RWPE1 (cell line): ENCODE results near the gene MRPL43.
A peak's percentile ranks its signal among the peaks of the same experiment; 100 is the strongest.

Experiments
- CTCF ChIA-PET: fragments of 350-600 bp; sonication (Branson Sonifier 250); formaldehyde crosslinking; extraction: SDS; loops from one replicate; lab custom pipeline; 2021; lab: Yijun Ruan, JAX
- POLR2A ChIA-PET: fragments of 400-600 bp; formaldehyde crosslinking; extraction: SDS; loops from one replicate; lab custom pipeline; 2020; ENCODE audit warnings: antibody characterized with exemption; ENCODE audit not compliant: low non-redundant PET; lab: Yijun Ruan, JAX
- DNase-seq: peaks from one replicate; pipeline ENCODE4 v3.0.0; 2012; ENCODE audit warnings: low spot score
- H3K27ac ChIP-seq: fragments of 450-650 bp; 2 replicates; pipeline ENCODE4 v1.5.1; 2017
- CTCF ChIP-seq: fragments of 450-650 bp; conservative IDR thresholded peaks from 2 replicates; pipeline ENCODE4 v1.5.1; 2017; ENCODE audit warnings: low read depth, mild to moderate bottlenecking

The MRPL43 gene

GRCh38 chr10:100970914-100971811 is 16.1 kb downstream of the MRPL43 start:
- ChIA-PET POLR2A (no interaction called here), CTCF (interaction anchor here (1.2 to 1.4 kb wide), 2 partner anchors 26 to 27 kb away, joined by 5 read pairs; no protein-coding TSS in a partner anchor)
- no peak for TF ChIP-seq CTCF
- no peak for DNase-seq
- H3K27ac ChIP-seq: no peak overlapping the region; the same call in 1 of the 2 replicates

GRCh38 chr10:100970076-100970913 is 17.0 kb downstream of the MRPL43 start:
- ChIA-PET CTCF (interaction anchor here (0.6 to 1.7 kb wide), 5 partner anchors 13 to 723 kb away, joined by 3 to 6 read pairs (median 5); no protein-coding TSS in a partner anchor), POLR2A (no interaction called here)
- no peak overlapping the region for H3K27ac ChIP-seq
- no peak for TF ChIP-seq CTCF
- DNase-seq: peak; percentile 28

GRCh38 chr10:100969187-100970075 is 17.9 kb downstream of the MRPL43 start, which contains the start of gene SEMA4G:
TSS of gene SEMA4G (plus strand) at chr10:100969504. CDS start at chr10:100972913, 3,409 bp downstream.
- ChIA-PET CTCF (interaction anchor here (0.6 to 1.7 kb wide), 8 partner anchors 12 to 724 kb away, joined by 3 to 6 read pairs (median 4); no protein-coding TSS in a partner anchor), POLR2A (interaction anchor here (0.7 kb wide), 1 partner anchor 23 kb away, joined by 4 read pairs; no protein-coding TSS in a partner anchor)
- TF ChIP-seq CTCF: peak; percentile 70
- H3K27ac ChIP-seq: no peak within 1 kb of the TSS
- peak; percentile 54 for DNase-seq

- POLR2A ChIA-PET: interaction anchor here (0.7 kb wide), 1 partner anchor 24 kb away, joined by 4 read pairs; no protein-coding TSS in a partner anchor
- no peak for DNase-seq
- H3K27ac ChIP-seq: no peak overlapping the region
- CTCF ChIA-PET: interaction anchor here (0.6 to 1.7 kb wide), 6 partner anchors 12 to 47 kb away, joined by 3 to 6 read pairs (median 4); no protein-coding TSS in a partner anchor
- no peak for TF ChIP-seq CTCF
Observed at GRCh38 chr10:100968863-100969186, 18.5 kb downstream of the MRPL43 start.

GRCh38 chr10:100968062-100968736 is 19.1 kb downstream of the MRPL43 start:
- POLR2A ChIA-PET: no interaction called here
- CTCF ChIA-PET: interaction anchor here (0.5 to 1.7 kb wide), 8 partner anchors 11 to 662 kb away, joined by 3 to 6 read pairs (median 4); no protein-coding TSS in a partner anchor
- DNase-seq: no peak
- H3K27ac ChIP-seq: no peak overlapping the region
- TF ChIP-seq CTCF: no peak
